Right lobe of liver (tissue), 6 donors: Measurements from ENCODE around the gene TCEANC. TPM values are rescaled to one million over a fixed set of nuclear protein-coding genes. Genes with fewer than 3 reads are reported as not detected.
"Not testable (repeated sequence)": the region's sequence is repeated elsewhere in the genome, so short reads cannot be mapped to it uniquely, and the experiment has no call there.

Source experiments
- ATAC-seq, 4 donors: fragments of 200-7000 bp; cut with Tn5 transposase; one replicate each; pipeline ENCODE4 v1.9.1; 2020; ENCODE audit warnings: mild to moderate bottlenecking in 4 of 4, moderate library complexity in 4 of 4
- DNase-seq, 3 donors: peaks; one replicate each; pipeline ENCODE4 v3.0.0-alpha.2; 2020
- H3K27ac ChIP-seq, 3 donors: fragments of 200-600 bp; one replicate each; pipeline ENCODE4 v1.8.0; 2022
- H3K27me3 ChIP-seq, 2 donors: fragments of 200-600 bp; one replicate each; pipeline ENCODE4 v1.8.0; 2022
- H3K36me3 ChIP-seq, 4 donors: fragments of 200-600 bp; sonication (generic) in 1 of 4; one replicate each; pipeline versions ENCODE4 v1.5.1 to v1.8.0; 2017 to 2022; ENCODE audit warnings: control low read depth in 1 of 4
- H3K4me1 ChIP-seq, 4 donors: fragments of 200-600 bp; sonication (generic) in 1 of 4; one replicate each; pipeline versions ENCODE4 v1.5.1 to v1.8.0; 2017 to 2022; ENCODE audit warnings: control low read depth in 1 of 4
- H3K4me3 ChIP-seq, 3 donors: fragments of 200-600 bp; one replicate each; pipeline ENCODE4 v1.8.0; 2022
- H3K9me3 ChIP-seq, 4 donors: fragments of 200-600 bp; sonication (generic) in 1 of 4; one replicate each; pipeline versions ENCODE4 v1.5.1 to v1.8.0; 2017 to 2022; ENCODE audit warnings: control low read depth in 1 of 4
- CTCF ChIP-seq, 4 donors: fragments of 200-600 bp in 3 of 4; fragments of 450-650 bp in 1 of 4; IDR thresholded peaks; one replicate each; pipeline versions ENCODE4 v1.5.1 to v1.8.0; 2016 to 2022; ENCODE audit warnings: antibody characterized with exemption in 4 of 4, mild to moderate bottlenecking in 2 of 4
- POLR2A ChIP-seq: fragments of 450-650 bp; IDR thresholded peaks from one replicate; pipeline ENCODE4 v1.6.1; 2017; ENCODE audit warnings: antibody characterized with exemption, mild to moderate bottlenecking
- WGBS: methylation state at CpG from one replicate; pipeline ENCODE4 v1.1.6; 2018; ENCODE audit warnings: low coverage, low lambda C conversion rate; ENCODE audit not compliant: insufficient coverage; ENCODE audit errors: missing lambda C conversion rate; 5-methylcytosine and 5-hydroxymethylcytosine counted together
- intact Hi-C, 2 donors: fragments of 100-400 bp; cut with DNase I; formaldehyde crosslinking; loops; one replicate each; pipeline versions ENCODE4 v1.11.2 to v1.14.1; 2022
- total RNA-seq, 6 experiments: library from RNA; depleted of rRNA in 2 of 6; stranded (reverse); fragments of >200 nt in 2 of 6; fragmentation: NEBNext Ultra II Directional in 3 of 6; extraction: Animal tissue kit (Norgen Biotek cat#: 25700) in 3 of 6; gene quantifications; one replicate each; pipeline versions ENCODE4 v1.1.0 to v1.2.4, GENCODE V29; 2016 to 2023
- donor health status: DM: no; HTN: yes; CAD: no.
- donor health status: DM: no; HTN: no; CAD: no.
- donor health status: DM: no; HTN: no; CAD: no.
- donor health status: DM: no; HTN: yes; CAD: no.
- donor health status: DM: no; HTN: yes; CAD: no.

The TCEANC gene
- total RNA-seq, 6 experiments from 2014 or later = 3.4 to 4.8 (median 4.1) TPM

- intact Hi-C loops = no loop called here
Observed at GRCh38 chrX:13638021-13638420, 14.9 kb upstream of the TCEANC start.

GRCh38 chrX:13638826-13639225 is 14.1 kb upstream of the TCEANC start:
- ATAC-seq = no peak
- Histone ChIP-seq H3K4me1 (no peaks in the 10 kb centered on the region), H3K9me3 (no peaks in the 10 kb centered on the region), H3K36me3 (no peaks in the 10 kb centered on the region), H3K27me3 (no peaks in the 10 kb centered on the region), H3K27ac (no peak overlapping the region), H3K4me3 (no peak overlapping the region)
- DNase-seq = no peak
- no peak for TF ChIP-seq POLR2A
- no peak for TF ChIP-seq CTCF (IDR thresholded peaks at IDR 0.05)
- intact Hi-C loops = no loop called here
- WGBS = 47% methylated on average over 3 of the region's 3 CpGs

More at GRCh38 chrX:13638021-13638420, 14.9 kb upstream of the TCEANC start:
- TF ChIP-seq CTCF (IDR thresholded peaks at IDR 0.05) (no peak), POLR2A (no peak)
- Histone ChIP-seq H3K9me3 (no peaks in the 10 kb centered on the region), H3K36me3 (no peaks in the 10 kb centered on the region), H3K27ac (no peak overlapping the region), H3K27me3 (no peaks in the 10 kb centered on the region), H3K4me3 (no peak overlapping the region), H3K4me1 (no peaks in the 10 kb centered on the region)
- ATAC-seq (no peak), DNase-seq (no peak)
- WGBS = no CpG with 5 or more reads among the region's 1 CpG

GRCh38 chrX:13641684-13642083 is 11.3 kb upstream of the TCEANC start:
- H3K27me3 ChIP-seq, H3K36me3 ChIP-seq, H3K9me3 ChIP-seq, H3K4me1 ChIP-seq, H3K4me3 ChIP-seq, DNase-seq, H3K27ac ChIP-seq, ATAC-seq: not testable (repeated sequence)
- intact Hi-C loops = loop anchor here in 1 of 2 donors (10.0 kb wide), 1 partner anchor 137 kb away; no protein-coding TSS in a partner anchor
- 6% methylated on average over 2 of the region's 4 CpGs for WGBS

- DNase-seq = no peak
- ATAC-seq = no peak
- Histone ChIP-seq H3K27me3 (no peaks in the 10 kb centered on the region), H3K4me3 (no peak overlapping the region), H3K27ac (no peak overlapping the region), H3K4me1 (no peaks in the 10 kb centered on the region), H3K36me3 (no peaks in the 10 kb centered on the region), H3K9me3 (no peaks in the 10 kb centered on the region)
- intact Hi-C loops = loop anchor here (5.0 to 10.0 kb wide), 2 partner anchors 138 to 141 kb away; no protein-coding TSS in a partner anchor
- WGBS = 36% methylated on average over 9 of the region's 9 CpGs
- TF ChIP-seq CTCF (IDR thresholded peaks at IDR 0.05) = no peak
- TF ChIP-seq POLR2A = no peak
Observed at GRCh38 chrX:13645464-13646153, 7.3 kb upstream of the TCEANC start.

- no peak for TF ChIP-seq POLR2A
- peak; percentile 49 to 73 (median 64) for TF ChIP-seq CTCF (IDR thresholded peaks at IDR 0.05)
Observed at GRCh38 chrX:13646154-13646549, 6.8 kb upstream of the TCEANC start.

More at GRCh38 chrX:13646154-13646549, 6.8 kb upstream of the TCEANC start:
- intact Hi-C loops = loop anchor here (5.0 to 10.0 kb wide), 2 partner anchors 139 to 141 kb away; no protein-coding TSS in a partner anchor
- DNase-seq (peak; percentile 48 to 61 (median 60)), ATAC-seq (peak; percentile 76 to 96 (median 88))
- Histone ChIP-seq H3K9me3 (no peaks in the 10 kb centered on the region), H3K36me3 (no peaks in the 10 kb centered on the region), H3K4me3 (no peak overlapping the region), H3K27me3 (no peaks in the 10 kb centered on the region), H3K27ac (no peak overlapping the region), H3K4me1 (no peaks in the 10 kb centered on the region)
- WGBS = 25% methylated on average over 3 of the region's 3 CpGs
